HG02840 (cell line): ENCODE results near the gene UCHL5.
"Not testable (repeated sequence)": the region's sequence is repeated elsewhere in the genome, so short reads cannot be mapped to it uniquely, and the experiment has no call there.

ENCODE experiments used
- ATAC-seq: cut with Tn5 transposase; IDR thresholded peaks from one replicate; pipeline ENCODE4 v1.9.1; 2021; ENCODE audit warnings: mild to moderate bottlenecking, moderate library complexity, moderate number of reproducible peaks; ENCODE audit not compliant: unreplicated experiment, low FRiP score

Gene UCHL5

GRCh38 chr1:193014400-193014799 lies 44.8 kb downstream of the UCHL5 start:
- no peak for ATAC-seq

GRCh38 chr1:193013707-193014106 lies 45.5 kb downstream of the UCHL5 start:
- ATAC-seq: no peak

- ATAC-seq: no peak
These were observed 46.2 kb downstream of the UCHL5 start for GRCh38 chr1:193013005-193013404.

- no peak for ATAC-seq
These were observed 47.8 kb downstream of the UCHL5 start for GRCh38 chr1:193011406-193011805.

GRCh38 chr1:193009501-193009900 lies 49.7 kb downstream of the UCHL5 start:
- ATAC-seq: no peak

- ATAC-seq: no peak
These were observed 53.4 kb downstream of the UCHL5 start for GRCh38 chr1:193005785-193006184.

- ATAC-seq: no peak
These were observed 60.6 kb downstream of the UCHL5 start for GRCh38 chr1:192998536-192998935.

GRCh38 chr1:192994141-192994540 lies 65.0 kb downstream of the UCHL5 start:
- no peak for ATAC-seq

- no peak for ATAC-seq
These were observed 65.6 kb downstream of the UCHL5 start for GRCh38 chr1:192993426-192994085.

GRCh38 chr1:192986748-192987334 lies 72.3 kb downstream of the UCHL5 start:
- ATAC-seq: not testable (repeated sequence)

- no peak for ATAC-seq
These were observed 72.9 kb downstream of the UCHL5 start for GRCh38 chr1:192986110-192986747.

- ATAC-seq: no peak
These were observed 75.1 kb downstream of the UCHL5 start for GRCh38 chr1:192984080-192984479.

GRCh38 chr1:192983349-192983980 lies 75.7 kb downstream of the UCHL5 start:
- peak; percentile 69 for ATAC-seq

GRCh38 chr1:192980856-192981255 lies 78.3 kb downstream of the UCHL5 start:
- ATAC-seq: no peak

GRCh38 chr1:192980334-192980733 lies 78.8 kb downstream of the UCHL5 start:
- not testable (repeated sequence) for ATAC-seq

- ATAC-seq: no peak
These were observed 79.6 kb downstream of the UCHL5 start for GRCh38 chr1:192979542-192979941.

GRCh38 chr1:192978195-192978710 lies 80.9 kb downstream of the UCHL5 start:
- ATAC-seq: no peak

GRCh38 chr1:192977089-192977706 lies 82.0 kb downstream of the UCHL5 start:
- ATAC-seq: no peak

- no peak for ATAC-seq
These were observed 82.6 kb downstream of the UCHL5 start for GRCh38 chr1:192976576-192976975.

- no peak for ATAC-seq
These were observed 84.5 kb downstream of the UCHL5 start for GRCh38 chr1:192974701-192975100.

GRCh38 chr1:192973988-192974387 lies 85.2 kb downstream of the UCHL5 start:
- no peak for ATAC-seq
